Measurements from ENCODE around the gene ZNF70.
"Not testable (repeated sequence)": the region's sequence is repeated elsewhere in the genome, so short reads cannot be mapped to it uniquely, and the experiment has no call there.

The ZNF70 gene

DNA sequence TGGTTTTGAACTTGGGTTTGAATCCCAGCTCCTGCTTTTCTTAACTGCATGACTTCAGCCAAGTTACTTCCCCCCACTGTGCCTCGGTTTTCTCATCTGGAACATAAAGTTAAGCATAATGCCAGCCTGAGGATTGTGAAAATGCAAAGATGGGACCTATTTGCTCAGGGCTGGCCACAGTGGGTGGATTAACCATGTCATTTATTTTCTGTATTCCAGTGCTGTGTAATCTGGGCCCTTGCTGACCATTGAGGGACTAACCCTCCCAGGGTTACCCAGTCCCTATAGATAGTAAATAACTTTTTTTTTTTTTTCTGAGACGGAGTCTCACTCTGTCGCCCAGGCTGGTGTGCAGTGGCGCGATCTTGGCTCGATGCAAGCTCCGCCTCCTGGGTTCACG lies 4.8 kb upstream of the ZNF70 start:
- no peak for DNase-seq

DNA sequence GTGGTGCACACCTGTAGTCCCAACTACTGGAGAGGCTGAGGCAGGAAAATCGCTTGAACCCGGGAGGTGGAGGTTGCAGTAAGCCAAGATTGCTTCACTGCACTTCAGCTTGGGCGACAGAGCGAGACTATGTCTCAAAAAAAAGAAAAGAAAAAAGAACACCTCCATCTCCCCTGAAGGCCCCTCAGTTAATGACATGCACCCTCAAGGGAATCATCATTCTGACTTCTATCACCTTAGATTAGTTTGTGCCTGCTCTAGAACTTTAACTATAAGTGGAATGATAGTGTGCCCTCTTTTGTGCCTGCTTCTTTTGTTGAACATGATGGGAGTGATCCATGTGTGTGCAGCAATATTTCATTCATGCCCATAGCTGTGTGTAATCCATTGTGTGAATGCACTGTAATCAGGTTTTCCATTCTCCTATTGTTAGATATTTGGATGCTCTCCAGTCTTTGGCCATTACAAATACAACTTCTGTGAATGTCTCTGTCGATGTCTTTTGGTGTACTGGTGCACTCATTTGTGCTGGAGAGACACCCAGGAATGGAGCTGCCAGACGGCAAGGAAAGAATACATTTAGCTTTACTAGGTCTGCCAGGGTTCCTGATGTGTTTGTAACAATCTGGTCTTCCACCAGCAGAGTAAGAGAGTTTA lies 4.2 kb upstream of the ZNF70 start:
- no peak for DNase-seq

DNA sequence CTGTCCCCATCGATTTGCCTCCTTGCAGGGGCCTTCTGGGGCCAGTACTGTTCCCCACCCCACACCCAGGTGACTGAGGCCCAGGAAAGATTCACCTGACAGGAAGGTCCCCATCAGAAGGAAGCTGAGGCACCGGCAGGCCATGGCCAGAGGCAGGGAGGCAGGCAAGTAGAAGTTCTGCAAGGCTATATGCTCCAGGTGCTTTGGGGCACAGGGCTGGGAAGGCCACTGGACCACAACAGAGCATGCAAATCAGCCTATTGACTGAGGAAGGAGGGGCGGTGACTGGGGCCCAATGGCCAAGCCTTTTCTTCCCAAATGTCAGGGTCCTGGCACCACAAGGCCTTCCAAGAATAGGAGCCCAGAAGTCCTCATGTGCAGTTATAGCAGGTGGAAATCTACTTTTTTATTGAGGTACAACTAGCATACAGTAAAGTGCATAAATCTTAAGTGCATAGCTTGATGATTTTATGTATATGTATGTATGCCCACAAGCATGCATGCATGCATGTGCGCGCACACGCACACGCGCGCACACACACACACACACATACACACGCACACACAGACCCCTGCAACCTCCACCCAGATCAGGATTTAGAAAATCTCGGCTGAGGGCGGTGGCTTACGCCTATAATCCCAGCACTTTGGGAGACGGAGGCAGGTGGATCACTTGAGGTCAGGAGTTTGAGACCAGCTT lies 3.5 kb upstream of the ZNF70 start, which contains the start of gene VPREB3:
TSS of gene VPREB3 (minus strand) at position 206 of the 700 bp plus-strand sequence. CDS start at position 144, 62 bp downstream.
- DNase-seq, result no peak

DNA sequence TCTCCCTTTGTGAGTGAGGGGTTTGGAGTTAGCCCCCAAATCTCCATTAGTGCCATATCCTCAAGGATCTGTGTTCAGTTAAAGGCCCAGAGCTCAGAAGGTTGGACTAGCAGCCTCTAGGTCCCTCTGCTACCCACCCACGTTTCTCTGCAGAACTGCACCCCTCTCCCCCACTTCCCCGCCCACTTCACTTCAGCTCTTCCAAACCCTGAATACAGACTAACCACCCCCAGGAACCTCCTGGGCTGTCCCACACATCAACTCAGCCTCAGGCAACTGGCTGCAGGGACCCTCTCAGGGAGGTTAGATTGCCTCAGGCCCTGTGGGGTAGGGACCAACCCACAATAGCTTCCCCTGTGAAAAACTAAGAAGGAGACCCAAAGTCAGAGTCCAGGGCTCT lies 2.5 kb upstream of the ZNF70 start:
- no peak for DNase-seq

DNA sequence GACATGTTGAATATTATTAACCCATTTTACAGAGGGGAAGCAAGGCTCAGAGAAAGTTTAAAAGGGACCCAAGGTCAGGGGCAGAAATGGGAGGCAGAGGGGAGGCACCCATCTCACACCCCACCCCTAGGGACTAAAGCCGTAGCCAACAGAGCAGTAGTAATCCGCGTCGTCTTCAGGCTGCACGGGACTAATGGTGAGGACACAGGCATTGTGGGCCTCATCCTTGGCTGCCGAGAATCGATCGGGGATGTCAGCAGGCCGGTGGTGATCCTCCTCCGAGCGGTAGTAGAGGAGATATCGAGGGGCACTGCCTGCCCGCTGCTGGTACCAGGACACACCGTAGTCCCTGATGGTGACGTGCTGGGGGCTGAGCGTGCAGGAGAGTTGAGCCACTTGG lies 1.8 kb upstream of the ZNF70 start:
- no peak for DNase-seq

DNA sequence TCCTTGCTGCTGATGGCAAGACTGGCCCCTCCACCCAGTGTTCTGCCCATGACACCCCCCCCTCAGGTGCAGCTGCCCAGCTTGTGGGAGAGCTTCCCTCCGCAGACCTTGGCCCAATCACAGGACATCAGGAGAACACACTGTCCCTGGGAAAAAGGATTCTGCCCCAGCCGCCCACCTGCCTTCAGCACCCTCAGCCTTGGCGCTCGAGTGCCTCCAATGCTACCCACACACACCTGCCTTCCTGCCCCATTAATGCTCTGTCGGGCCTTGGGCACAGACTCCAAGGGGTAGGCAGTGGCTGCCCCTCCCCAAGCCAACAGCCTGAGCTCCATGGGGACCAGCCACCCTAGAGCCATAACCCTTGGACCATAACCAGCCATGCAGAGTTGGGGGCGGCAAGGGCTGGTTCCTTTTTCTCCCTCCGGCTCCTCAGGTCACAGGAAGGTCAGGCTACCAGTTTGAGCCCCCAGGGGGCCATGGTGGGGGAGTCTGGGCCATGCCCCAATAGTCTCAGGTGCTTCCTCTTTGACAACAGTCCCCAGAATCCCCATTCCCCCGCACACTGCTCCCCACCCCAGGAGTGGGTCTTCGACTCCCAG lies 1.3 kb upstream of the ZNF70 start:
- no peak for DNase-seq

DNA sequence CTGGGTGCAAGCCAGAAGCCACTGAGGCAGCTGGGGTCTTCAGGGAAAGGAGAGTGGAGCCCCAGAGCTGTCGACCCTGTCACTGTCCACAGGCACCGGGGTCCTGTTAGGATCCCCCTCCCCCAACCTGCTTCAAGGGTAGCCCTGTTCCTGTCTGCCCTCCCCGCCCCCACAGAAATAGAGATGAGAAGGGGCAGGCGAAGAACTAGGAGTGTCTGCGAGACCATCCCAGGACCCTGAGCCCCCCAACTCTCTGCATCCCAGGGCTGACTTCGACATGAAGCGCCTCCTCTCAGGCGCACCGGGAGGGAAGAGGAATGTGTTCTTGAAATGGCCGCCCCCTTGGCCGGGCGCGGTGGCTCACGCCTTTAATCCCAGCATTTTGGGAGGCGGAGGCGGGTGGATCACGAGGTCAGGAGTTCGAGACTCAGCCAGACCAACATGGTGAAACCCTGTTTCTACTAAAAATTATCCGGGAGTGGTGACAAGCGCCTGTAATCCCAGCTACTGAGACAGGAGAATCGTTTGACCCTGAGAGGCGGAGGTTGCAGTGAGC lies 607 bp upstream of the ZNF70 start:
- no peak for DNase-seq

DNA sequence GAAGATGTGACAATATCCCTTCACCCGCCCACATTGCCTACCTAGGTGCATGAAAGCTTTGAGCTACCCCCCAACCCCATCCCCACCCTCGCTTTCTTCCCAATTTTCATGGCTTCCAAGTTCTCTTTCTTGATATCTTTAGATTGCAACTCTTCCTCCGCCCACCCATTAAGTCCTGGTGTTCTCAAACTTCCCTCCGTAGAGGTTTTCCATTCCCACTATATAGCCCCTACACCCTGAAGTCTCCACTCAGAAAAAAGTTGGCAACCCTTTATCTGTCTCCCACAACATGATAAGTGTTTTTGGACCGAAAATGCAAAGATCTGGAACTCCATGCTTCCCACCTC lies 572 bp downstream of the ZNF70 start:
- DNase-seq, result no peak

DNA sequence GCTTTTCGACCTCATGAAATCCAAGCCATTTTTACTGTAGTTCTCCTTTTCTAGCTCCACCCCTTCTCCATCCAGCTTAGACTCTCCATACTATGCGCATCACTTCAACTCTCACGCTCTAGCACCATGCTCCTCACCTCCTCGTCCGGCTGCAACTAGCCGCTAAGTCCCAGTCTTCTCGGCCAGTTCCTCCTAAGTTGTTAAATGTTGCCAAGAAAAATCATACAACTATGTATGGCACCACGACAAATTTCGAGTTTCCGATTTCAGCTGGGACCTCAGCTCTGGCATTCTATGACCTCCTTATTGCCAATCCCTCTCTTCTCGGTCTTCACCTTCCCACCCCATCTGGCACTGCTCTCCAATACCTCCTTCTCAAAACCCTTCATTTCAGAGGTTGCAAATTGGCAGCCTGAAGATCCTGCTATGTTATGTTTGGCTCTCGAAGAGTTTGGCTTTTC lies 1.0 kb downstream of the ZNF70 start:
- DNase-seq, result no peak

DNA sequence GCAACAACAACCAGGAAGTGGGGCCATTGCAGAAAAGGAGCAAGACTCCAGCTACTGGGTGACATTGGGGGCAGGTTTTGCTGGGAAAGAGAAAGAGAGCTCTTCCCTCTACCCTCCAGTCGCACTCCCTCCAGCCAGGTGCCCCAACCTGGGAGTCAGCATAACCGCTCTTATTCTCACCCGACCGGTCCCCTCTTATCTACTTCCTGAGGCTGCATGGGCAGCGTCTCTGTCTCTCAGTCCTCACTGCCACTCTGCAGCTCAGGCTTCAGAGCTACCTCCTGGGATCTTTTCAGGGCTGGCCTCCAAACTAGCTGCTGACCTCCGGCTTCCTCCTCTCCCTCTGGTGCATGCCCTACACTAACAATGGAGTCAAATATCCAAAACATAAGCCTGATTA lies 5.1 kb downstream of the ZNF70 start:
- DNase-seq, result no peak

DNA sequence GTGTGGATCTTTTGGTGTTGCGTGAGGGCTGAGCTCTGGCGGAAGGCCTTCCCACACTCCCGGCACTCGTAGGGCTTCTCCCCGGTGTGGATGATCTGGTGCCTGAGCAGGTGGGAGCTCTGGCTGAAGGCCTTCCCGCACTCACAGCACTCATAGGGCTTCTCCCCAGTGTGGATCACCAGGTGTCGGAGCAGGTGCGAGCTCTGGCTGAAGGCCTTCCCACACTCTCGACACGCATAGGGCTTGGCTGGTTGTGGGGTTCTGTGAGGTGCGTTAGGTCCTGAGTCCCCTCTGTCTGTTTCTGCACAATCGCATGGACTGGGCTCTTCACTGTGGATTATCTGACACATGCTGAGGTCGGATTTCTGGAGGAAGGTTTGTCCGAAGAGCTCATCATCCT lies 6.4 kb downstream of the ZNF70 start:
- no peak for DNase-seq

DNA sequence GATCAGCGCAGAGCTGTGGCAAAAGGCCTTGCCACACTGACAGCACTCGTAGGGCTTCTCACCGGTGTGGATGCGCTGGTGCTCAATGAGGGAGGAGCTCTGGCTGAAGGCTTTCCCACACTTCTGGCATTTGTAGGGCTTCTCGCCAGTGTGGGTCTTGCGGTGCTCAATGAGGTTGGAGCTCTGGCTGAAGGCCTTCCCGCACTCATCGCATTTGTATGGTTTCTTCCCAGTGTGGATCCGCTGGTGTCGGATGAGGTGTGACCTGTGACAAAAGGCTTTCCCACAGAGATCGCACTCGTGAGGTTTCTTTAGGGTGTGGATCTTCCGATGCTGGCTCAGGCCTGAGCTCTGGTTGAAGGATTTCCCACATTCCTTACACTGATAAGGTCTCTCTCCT lies 6.9 kb downstream of the ZNF70 start:
- no peak for DNase-seq

DNA sequence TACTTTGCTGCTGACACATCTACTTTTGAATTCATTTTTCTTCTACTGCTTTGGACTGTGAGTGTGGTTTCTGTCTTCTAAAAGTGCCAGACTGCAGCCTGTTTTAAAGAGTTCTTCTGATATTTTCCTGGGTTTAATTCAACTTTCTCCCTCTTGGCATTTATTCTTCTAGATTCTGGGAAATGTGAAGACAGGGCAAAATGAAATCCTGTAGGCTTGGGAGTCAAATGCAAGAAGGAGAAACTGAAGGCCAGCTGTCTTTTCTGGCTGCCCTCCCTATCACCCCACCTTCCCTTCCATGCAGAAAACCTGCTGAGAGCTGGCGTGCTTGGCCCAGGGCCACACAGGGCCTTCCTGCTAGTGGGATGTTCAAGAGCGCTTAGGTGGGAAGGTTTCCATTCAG lies 7.6 kb downstream of the ZNF70 start:
- no peak for DNase-seq

DNA sequence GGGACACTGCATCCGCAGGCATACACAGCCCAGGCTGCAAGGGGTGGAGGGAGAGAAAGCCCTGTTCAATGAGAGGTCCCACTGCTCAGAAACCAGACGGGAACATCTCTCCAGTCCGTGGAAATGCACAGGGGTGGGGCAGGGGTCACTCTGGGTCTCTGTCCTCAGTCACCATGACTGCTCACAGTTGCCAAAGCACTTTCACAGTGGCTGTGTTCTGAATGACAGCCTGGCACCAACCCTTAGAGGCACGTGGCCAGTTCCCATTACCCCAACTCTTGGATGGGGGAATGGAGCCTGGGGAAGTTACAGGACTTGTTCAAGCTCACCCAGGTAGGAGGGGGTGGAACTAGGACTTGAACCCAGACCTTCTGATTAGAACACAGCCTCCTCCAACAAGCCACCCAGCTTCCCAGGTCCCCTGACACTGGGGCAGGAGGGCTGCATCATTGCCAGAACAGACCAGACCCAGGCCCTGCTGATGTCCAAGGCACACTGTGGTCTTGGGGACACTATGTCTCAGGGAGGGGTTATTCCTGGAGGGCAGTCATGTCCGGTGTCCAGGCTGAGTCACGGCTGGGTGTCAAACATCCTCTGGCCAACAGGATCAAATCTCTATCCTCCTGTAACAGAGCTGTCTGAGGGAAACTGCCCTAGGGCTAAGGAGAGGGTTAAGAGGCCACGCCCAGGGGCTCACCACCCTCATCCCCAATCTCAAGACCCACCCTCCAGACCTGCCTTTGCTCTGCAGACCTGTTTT lies 8.2 kb downstream of the ZNF70 start:
- DNase-seq, result no peak

DNA sequence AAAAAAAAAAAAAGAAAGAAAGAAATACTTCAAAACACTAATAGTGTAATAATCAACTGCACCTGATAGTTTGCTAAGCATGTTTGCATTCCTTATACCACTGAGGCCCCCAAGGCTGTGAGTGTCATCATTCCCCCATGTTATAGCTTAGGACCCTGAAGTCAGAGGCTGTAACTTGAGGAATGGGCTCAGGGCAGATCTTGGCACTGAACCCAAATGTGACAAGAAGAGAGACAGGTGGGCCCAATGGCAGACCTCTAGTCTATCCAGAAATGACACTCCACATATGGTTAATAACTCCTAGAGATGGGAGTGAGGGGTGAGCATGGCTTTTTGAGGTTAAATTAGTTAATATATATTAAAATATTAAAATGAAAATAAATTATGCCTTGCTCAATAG lies 13.2 kb downstream of the ZNF70 start:
- DNase-seq, result no peak

DNA sequence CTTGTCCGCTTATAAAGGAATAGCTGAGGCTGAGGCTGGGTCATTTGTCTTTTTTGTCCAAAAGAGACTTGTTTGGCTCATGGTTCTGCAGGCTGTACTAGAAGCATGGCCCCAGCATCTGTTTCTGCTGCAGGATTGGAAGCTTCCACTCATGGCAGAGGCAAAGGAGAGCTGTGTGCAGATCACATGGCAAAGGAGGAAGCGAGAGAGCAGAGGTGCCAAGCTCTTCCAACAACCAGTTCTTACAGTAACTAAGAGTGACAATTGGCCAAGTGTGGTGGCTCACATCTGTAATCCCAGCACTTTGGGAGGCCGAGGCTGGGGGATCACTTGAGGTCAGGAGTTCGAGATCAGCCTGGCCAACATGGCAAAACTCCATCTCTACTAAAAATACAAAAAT lies 22.8 kb downstream of the ZNF70 start:
- DNase-seq, result not testable (repeated sequence)

DNA sequence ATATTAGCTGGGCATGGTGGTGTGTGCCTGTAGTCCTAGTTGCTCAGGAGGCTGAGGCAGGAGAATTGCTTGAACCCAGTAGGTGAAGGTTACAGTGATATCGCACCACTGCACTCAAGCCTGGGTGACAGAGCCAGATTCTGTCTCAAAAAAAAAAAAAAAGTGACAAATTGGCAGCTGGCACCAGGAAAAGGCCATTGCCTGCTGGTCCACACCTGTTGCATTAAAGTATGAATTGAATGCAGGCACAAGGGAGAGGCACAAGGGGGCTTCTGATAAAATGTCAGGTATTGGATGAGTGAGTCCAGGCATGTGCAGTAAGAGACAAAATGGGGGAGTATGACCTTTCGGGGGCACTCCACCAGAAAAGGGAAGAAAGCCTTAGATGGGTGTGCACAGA lies 28.2 kb downstream of the ZNF70 start:
- no peak for DNase-seq

DNA sequence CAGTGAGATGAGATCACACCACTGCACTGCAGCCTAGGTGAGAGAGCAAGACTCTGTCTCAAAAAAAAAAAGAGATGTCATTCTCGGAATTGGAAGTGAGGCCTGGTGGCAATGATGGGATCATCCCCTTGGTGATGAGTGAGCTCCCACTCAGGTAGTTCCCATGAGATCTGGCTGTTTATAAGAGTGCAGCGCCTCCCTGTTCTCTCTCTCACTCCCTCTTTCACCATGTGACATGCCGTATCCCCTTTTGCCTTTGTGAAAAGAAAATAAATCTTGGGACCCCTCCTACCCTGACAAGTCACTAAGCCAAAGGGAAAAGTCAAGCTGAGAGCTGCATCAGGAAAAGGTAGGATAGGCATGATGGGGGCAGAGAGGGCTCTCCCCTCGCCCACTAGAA lies 28.8 kb downstream of the ZNF70 start:
- no peak for DNase-seq

DNA sequence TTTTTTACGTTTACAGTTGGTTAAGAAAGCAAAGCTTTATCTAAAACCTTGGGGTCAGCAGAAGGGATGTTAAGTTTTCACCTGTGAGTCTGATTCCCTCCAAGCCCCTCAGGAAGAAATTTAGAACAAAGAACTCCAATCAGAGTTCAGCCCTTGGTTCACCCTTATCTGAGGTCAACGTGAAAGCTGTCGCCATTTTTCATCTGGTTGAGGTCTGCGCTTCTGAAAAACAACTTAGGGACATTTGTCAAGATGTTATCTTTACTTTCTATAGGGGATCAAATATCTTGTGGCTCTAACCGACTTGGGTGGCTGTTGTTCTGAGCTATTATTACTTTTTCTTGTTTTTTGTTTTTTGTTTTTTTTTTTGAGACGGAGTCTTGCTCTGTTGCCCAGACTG lies 30.1 kb downstream of the ZNF70 start:
- no peak for DNase-seq

DNA sequence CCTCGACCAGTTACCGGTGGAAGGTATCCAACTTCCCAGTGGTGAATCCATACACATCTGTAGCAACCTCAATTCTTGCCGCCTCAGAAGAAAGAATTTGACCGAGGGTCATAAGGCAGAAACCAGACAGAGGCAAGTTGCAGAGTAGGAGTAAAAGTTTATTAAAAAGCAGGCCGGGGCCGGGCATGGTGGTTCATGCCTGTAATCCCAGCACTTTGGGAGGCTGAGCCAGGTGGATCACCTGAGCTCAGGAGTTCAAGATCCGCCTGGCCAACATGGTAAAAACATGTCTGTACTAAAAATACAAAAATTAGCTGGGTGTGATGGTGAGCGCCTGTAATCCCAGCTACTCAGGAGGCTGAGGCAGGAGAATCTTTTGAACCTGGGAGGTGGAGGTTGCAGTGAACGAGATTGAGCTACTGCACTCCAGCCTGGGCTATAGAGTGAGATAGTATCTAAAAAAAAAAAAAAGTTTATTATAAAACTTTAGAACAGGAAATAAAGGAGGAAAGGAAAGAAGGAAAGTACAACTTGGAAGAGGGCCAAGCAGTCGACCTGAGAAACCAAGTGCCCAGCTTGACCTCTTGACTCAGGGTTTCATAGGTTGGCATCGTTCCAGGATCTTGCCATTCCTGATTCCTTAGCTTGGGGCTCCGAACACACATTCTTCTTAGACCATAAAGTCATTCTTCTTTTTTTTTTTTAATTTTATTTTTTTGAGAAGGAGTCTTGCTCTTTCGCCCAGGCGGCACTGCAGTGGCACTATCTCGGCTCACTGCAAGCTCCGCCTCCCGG lies 32.3 kb downstream of the ZNF70 start:
- no peak for DNase-seq

DNA sequence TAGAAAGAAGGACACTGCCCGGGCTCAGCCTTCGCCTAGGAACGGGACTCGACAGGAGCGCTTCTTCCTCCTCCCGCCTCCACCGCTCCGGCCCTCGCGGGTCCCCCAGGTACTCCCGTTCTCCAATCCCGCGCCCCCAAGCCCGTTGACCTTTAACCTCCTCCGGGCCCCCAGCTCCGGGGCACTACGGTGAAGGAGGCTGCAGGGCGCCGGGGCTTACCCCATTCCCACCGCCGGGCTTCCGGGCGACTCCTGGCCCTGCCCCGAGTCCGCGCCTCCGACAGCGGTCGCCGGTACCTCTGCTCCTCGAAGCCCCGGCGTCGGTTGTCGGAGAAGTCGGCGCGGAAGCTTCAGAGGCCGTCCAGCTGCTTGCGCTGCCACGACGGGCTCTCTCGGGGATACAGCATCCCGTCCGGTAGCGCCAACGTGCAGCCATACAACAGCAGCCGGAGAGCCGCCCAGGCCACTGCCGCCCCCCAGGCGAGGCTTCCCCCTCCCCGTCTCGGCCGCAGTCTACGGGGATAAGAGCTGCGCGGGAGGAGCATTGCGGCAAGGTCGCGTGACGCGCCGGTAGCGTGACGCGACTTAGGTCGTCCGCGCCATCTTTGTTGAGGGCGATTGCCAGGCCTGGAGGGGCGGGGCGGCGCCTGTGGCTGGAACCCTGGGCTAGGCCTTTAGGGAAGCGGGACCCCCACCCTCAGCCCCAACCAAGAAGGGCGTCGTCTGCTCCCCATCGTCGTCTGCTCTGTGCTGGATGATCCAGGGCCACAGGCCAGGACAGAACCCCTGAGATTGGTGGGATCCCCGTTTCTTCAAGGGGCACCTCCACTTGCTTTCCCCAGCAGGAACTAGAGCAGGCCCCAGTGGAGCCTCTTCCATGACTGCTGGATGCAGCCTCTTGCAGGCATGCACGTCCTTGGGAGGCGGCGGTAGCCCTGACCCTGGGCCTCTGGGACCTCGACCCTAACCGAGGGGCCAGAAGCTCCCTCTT lies 33.8 kb downstream of the ZNF70 start:
- peak; percentile 75 for DNase-seq
